OCI-LY7 (cell line): ENCODE measurements around the gene UTP18.

ENCODE experiments used
- CTCF ChIP-seq: fragments of 200-600 bp; sonication (generic); conservative IDR thresholded peaks from 2 replicates; pipeline ENCODE4 v1.5.1; 2014; ENCODE audit warnings: mild to moderate bottlenecking, antibody characterized with exemption, low read length, moderate library complexity, mixed read lengths
- EZH2phosphoT487 ChIP-seq: fragments of 200-600 bp; sonication (generic); IDR thresholded peaks from 2 replicates; pipeline ENCODE4 v1.6.1; 2018; ENCODE audit warnings: low read depth, borderline replicate concordance, mild to moderate bottlenecking, mixed run types, antibody characterized with exemption, low read length, moderate library complexity, mixed read lengths

- TF ChIP-seq CTCF (no peak), EZH2phosphoT487 (no peak)
These were observed 75.8 kb downstream of the UTP18 start for GRCh38 chr17:51335883-51336822.
